ENCODE measurements around the gene HNRNPLL.
"Not testable (repeated sequence)": the region's sequence is repeated elsewhere in the genome, so short reads cannot be mapped to it uniquely, and the experiment has no call there.

The HNRNPLL gene

DNA sequence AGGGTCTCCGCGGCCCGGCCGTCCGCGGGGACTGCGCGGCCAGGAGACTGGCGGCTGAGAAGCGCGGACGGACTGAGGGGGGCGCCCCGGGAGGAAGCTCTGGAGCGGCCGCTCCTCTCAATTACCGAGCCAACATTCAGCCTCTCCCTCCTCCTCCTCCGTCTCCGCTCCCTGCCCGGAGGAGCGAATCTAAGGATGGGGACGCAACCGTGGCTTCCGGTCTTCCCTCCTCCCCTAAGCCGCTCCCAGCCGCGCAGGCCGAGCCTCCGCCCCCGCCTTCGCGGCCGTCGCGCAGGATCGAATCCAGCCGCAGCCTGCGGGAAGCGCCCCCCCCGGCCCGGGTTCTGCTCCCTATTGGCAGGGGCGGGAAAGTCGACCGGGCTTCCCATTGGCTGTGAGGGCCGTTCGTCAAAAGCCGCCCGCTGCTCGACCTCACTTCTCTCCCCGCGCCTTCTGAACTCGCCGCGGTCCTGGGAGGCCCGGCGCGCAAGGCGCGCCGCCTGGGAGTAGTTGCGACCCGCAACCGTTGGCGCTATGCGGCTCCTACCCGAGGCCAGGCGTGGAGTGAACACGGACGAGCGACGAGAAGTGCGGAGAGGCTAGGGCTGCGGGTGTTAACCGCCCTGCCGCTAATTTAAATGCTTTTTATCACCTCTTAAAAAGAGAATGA lies at the start of gene HNRNPLL:
HNRNPLL (minus strand) TSS at position 197 of the 670 bp plus-strand sequence. CDS start 302 bp downstream, outside the sequence.
- peak; percentile 94 for DNase-seq

DNA sequence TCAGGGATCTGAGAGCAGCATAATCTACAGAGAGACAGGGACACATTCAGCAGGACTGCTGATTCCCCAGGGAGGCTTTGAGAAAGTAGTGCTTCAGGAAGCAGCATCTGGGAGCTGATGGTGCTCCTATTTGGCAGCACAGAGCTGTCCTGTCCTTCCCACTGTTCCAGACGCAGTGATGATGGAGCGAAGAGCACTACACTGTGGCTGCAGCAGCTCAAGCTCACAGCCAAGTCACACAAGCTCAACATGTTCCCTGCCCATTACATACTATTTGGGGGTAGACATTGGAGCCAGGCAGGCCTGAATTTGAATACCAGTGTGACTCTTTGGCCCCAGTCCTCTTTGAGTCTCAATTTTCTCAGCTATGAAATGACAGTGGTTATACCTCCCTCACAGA lies 48.0 kb upstream of the HNRNPLL start:
- DNase-seq, result no peak

DNA sequence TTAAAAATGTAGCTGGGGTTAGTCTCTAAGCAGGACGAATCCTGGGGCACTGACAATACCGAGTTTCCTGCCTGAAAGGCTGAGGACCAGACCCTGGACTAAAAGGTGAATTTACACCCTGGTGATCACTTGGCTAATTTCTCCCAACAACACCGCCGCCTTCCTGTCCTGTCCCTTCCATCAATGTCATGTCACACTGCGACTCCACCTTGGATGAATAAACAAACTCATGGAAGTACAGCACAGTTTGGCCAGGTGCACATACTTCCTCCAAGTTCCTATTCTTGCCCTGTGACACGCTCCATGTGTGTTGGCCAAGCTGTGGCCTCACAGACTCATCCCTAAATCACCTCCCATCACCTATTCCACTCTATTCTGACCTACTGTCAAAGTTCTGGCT lies 47.3 kb upstream of the HNRNPLL start:
- no peak for DNase-seq

DNA sequence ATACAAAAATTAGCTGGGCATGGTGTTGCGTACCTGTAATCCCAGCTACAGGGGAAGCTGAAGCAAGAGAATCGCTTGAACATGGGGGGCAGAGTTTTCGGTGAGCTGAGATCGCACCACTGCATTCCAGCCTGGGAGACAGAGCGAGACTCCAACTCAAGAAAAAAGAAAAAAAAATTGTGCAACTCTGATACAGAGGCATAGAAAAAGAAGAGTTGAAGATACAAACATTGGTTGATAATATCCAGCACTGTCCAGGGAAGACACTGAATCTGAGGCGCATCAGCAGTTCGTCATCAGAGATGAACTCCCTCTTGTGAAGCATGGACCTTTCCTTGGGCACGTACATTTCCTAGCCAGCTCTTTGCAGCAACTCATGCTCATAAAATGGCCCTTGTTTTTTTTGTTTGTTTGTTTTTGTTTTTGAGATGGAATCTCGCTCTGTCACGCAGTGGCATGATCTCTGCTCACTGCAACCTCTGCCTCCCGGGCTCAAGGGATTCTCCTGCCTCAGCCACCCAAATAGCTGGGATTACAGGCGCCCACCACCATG lies 46.5 kb upstream of the HNRNPLL start:
- DNase-seq, result no peak

DNA sequence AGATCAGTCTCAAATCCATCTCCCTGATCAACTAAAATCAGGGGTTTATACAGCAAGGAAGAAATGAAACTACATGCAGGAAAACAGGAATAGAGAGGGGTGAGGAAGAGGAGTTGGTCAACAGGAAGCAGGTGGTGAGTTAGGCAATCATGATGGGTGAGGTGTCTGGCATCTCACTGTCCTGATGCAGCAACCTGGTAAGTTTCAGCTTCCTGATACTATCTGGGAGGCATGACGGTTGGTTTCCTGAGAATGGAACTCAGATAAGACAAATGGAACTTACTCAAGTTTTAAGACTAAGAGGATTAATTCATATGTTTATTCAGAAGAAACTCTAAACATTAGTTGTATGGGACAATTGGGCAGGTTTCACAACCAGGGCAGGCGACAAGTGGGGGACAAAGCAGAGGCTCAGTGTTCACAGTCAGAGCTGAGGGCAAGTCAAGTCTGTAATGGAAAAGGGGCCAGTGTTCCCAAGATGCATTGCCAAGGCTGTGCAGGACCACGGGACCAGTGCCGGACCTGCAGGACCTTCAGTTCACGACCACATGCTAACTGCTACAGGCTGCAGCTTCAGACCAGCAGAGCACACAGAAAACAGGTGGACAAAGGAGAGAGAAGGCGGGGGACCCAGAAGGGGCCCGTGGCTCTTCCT lies 45.5 kb upstream of the HNRNPLL start:
- no peak for DNase-seq

DNA sequence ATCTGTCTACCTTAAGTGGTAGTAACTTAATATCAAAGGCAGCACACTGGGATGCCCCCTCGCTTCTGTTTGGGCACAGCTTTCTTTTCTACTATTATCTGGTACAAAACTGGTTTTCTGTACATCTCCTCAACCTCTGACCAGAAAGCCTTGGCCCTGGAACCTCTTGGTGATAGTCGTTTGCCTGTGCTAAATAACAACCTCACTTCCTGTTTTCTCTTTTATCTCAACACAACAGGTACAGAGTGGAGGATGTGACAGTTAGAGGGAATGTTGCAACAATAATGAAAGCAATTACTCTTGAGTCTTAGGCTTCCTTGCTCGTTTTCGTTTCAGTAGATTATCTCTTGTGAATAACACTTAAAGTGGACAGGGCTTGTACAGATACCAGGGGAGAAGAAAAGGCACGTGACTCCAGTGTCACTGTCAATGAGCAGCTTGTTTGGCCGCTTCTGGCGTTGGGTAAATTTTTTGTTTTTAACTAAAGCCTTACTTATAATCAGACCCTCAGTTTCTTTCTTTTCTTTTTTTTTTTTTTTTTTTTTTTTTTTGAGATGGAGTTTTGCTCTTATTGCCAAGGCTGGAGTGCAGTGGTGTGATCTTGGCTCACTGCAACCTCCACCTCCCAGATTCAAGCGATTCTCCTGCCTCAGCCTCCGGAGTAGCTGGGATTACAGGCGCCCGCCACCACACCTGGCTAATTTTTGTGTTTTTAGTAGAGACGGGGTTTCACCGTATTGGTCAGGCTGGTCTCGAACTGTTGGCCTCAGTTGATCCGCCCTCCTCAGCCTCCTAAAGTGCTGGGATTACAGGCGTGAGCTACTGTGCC lies 41.2 kb upstream of the HNRNPLL start:
- not testable (repeated sequence) for DNase-seq

DNA sequence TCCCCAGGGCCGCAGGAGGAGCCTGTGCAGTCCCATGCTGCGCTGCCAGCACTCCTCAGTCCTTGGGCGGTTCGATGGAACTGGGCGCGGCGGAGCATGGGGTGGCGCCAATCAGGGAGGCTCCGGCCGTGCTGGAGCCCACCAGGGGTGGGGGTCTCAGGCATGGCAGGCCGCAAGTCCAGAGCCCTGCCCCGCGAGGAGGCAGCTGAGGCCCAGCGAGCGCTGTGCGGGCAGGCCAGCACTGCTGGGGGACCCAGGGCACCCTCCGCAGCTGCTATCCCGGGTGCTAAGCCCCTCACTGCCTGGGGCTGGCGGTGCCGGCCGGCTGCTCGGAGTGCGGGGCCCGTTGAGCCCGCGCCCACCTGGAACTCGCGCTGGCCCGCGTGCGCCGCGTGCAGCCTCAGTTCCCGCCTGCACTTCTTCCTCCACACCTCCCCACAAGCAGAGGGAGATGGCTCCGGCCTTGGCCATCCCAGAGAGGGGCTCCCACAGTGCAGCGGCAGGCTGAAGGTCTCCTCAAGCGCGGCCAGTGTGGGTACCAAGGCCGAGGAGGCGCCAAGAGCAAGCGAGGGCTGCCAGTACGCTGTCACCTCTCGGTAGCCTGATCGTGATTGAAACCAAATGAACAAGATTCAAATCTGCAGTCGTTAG lies 40.4 kb upstream of the HNRNPLL start:
- no peak for DNase-seq

DNA sequence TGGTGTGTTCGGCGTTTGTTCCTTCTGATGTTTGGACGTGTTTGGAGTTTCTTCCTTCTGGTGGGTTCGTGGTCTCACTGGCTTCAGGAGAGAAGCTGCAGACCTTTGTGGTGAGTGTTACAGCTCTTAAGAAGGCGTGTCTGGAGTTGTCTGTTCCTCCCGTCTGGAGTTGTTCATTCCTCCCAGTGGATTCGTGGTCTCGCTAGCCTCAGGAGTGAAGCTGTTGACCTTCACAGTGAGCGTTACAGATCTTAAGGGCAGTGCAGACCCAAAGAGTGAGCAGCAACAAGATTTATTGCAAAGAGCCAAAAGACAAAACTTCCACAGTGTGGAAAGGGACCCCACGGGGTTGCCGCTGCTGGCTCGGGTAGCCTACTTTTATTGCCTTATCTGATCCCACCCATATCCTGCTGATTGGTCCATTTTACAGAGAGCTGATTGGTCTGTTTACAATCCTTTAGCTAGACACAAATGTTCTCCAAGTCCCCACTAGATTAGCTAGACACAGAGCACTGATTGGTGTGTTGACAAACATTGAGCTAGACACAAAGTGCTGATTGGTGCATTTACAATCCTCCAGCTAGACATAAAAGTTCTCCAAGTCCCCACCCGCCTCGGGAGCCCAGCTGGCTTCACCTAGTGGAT lies 39.8 kb upstream of the HNRNPLL start:
- DNase-seq, result not testable (repeated sequence)

DNA sequence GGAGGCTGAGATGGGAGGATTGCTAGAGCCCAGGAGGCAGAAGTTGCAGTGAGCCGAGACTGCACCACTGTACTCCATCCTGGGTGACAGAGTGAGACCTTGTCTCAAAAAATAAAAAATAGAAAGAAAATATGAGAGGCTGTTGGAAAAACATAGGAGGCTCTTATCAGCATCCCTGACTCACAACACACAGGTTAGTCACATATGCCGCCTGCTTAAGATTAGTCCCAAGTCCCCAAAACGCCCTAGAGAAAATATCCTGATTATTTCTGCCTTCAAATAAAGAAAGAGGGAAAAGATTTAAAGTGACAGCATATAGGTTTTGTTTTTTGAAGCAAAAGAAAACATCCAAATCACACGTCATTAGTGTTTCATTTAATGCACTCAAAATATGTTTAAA lies 33.3 kb upstream of the HNRNPLL start:
- no peak for DNase-seq

DNA sequence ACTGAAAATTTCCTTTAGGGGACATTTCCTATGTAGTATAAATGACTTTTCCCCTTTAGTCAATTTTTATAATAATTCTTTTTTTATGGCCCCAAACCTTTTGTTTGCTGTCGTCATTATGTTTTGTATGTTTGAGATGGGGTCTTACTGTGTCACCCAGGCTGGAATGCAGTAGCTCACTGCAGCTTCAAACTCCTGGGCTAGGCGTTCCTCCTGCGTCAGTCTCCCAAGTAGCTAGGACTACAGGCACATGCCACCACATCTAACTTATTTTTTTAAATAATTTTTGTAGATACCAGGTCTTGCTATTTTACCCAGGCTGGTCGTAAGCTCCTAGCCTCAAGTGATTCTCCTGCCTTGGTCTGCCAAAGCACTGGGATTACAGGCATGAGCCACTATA lies 32.4 kb upstream of the HNRNPLL start:
- DNase-seq, result no peak

DNA sequence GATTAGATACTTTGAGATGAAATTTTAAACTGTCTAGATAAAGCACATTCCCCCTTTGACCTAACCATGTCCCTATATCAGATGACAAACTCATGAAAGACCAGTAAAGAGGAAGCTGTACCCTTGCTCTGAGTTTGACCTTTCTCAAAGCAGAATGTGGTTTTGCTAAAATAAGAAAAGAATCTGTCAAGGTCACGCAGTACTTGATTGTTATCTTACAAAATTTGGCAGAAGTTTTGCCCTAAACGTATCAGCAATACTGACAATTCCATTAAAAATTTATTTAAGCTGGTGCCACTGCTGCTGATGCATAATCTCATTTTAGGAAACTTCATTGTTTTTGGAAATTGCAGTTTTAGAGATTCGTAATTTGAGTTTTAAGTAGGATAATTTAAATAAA lies 32.0 kb upstream of the HNRNPLL start:
- DNase-seq, result no peak

DNA sequence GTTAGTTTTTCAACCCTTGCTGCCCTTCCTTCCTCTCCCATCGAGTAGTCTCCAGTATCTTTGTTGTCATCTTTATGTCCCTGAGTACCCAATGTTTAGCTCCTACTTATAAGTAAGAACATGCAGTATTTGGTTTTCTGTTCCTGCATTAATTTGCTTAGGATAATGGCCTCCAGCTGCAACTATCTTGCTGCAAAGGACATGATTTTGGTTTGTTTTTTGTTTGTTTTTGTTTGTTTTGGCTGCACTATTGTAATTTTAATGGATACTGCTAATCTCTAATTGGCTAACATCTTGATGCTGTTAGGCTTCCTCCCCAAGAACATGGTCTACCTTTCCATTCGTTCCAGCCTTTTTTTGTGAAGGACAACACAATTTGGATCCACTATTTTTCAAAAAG lies 31.2 kb upstream of the HNRNPLL start:
- no peak for DNase-seq

DNA sequence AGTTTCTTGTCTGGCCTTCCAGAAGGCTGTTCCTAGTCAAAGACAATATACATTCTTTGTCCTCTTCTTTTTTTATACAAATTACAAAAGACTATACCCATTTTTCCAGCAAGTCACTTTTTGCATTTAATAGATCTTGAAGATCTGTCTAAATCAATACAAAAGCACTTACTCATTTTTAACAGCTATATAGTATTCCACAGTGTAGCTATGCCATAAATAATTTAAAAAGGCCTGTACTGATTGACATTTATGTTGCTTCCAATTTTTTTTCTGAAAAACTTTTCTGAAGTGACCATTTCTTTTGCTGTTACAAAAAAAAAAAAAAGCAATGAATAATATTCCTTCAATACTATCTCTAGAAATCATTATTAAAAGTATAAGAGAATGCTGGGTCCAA lies 30.3 kb upstream of the HNRNPLL start:
- DNase-seq, result no peak

DNA sequence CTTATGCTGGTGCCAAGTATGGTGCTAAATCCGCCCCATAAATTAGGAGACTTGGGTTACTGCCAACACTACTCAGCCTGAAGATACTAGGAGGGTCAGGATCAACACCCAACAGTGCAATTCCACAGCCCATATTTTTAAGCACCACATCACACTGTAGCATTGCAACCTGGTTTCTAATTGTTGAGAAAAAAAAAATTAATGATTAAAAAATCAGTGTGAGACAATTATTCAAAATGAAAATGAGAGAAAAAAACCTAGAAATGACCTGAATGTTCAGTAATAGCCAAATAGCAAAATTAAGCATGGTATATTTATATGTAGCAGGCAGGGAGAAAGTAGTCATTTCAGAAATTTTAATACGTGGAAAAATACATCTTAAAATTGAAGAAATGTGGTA lies 29.2 kb upstream of the HNRNPLL start:
- no peak for DNase-seq

DNA sequence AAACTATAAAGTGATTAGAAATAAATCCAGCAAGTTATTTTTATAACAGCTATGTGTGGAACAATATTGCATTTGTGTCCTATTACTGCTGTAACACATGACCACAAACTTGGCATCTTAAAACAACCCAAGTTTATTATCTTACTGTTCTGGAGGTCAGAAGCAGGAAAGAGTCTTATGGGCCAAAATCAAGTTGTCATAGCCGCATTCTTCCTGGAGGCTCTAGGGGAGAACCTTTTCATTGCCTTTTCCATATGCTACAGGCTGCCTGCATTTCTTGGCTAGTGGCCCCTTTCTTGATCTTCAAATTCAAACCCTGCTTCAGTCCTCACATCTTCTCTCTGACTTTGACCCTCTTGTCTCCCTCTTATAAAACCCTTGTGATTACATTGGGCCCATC lies 27.0 kb upstream of the HNRNPLL start:
- DNase-seq, result no peak

DNA sequence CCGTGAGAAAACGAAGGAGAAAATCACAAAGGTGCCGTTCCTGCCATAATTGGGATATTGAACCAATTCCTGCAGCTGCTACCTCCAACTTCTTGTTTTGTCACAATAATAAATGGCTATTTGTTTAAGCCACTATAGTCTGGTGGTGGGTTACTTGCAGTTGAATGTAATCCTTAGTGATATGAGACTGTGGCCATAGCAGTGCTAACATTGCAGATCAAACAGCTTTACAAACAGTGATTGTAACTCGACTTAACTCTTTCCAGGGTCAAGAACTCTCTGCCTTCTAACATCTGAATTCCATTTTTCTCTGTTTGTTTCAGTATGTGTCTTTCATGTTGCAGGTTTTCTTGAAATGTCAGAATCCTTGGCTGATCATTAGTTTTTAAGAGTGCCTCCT lies 24.7 kb upstream of the HNRNPLL start:
- no peak for DNase-seq

DNA sequence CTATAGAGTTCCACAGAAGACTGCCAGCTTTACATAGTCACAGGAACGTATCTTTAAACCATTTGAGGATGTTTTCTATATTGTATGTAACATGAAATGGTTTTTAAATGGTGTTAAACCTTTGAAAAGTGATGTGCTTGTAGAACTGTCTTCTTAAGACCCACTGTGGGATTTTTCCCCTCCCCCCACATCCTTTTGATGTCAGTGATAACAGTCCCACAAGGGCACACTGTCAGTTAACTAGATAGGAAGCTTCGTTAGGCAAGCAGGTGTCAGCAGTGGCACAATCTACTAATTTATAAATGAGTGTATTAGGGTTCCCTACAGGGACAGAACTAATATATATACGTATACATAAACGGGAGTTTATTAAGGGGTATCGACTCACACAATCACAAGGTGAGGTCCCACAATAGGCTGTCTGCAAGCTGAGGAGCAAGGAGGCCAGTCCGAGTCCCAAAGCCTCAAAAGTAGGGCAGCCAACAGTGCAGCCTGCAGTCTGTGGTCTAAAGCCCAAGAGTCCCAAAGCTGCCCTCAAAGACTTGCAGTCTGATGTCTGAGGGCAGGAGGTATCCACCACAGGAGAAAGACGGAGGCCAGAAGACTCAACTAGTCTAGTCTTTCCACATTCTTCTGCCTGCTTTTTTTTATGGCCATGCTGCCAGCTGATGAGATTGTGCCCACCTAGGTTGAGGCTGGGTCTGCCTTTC lies 23.8 kb upstream of the HNRNPLL start:
- DNase-seq, result no peak

DNA sequence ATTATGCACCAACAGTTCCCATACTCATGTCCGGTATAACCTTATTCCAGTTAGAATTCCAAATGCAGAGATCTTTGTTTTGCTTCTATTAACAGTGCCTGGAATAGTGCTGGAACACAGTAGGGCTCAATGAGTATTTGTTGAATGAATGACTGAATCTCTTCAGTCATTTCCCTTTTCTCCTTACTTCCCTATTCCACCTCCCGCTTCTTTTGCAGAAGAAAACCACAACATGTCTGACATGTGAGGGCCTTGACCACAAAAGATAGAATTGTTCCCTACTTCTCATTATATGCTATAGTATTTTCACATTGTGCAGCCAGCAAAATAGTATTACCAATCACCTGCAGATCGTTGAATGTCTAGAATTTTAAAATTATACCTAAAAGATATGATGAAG lies 19.5 kb upstream of the HNRNPLL start:
- DNase-seq, result no peak

DNA sequence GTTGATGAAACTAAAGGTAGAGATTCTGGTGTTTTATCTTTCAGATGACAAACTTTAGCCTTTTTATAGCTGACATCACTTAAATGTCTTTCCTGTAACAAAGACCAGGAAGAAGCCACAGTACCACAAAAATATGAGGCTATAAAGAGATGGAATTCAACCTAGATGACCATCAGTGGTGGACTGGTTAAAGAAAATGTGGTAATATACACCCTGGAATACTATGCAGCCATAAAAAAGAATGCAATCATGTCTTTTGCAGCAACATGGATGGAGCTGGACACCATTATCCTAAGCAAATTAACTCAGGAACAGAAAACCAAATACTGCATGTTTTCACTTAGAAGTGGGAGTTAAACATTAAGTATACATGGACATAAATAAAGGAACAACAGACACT lies 18.3 kb upstream of the HNRNPLL start:
- DNase-seq, result no peak

DNA sequence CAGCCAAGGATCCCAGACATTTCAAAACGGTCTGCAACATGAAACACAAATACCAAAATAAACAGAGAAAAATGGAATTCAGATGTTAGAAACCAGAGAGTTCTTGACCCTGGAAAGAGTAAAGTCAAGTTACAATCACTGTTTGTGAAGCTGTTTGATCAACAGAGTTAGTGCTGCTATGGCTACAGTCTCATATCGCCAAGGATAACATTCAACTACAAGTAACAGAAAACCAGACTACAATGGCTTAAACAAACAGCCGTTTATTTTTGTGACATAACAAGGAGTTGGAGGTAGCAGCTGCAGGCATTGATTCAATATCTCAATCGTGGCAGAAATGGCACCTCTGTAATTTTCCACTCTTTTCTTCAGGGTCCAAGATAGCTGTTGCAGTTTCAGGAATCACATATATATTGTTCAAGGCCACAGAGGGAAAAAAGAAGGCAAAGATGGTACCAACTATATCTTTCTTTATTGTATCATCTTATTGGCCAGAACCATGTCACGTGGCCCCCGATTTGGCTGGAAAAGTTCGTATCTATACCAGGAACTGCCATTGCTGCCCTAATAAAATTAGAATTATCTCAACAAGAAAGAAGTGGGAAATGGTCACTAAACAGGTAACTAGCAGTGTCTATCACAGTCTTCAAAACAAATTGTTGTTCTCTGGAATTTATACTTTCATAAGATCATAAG lies 17.7 kb upstream of the HNRNPLL start:
- DNase-seq, result peak; percentile 41

DNA sequence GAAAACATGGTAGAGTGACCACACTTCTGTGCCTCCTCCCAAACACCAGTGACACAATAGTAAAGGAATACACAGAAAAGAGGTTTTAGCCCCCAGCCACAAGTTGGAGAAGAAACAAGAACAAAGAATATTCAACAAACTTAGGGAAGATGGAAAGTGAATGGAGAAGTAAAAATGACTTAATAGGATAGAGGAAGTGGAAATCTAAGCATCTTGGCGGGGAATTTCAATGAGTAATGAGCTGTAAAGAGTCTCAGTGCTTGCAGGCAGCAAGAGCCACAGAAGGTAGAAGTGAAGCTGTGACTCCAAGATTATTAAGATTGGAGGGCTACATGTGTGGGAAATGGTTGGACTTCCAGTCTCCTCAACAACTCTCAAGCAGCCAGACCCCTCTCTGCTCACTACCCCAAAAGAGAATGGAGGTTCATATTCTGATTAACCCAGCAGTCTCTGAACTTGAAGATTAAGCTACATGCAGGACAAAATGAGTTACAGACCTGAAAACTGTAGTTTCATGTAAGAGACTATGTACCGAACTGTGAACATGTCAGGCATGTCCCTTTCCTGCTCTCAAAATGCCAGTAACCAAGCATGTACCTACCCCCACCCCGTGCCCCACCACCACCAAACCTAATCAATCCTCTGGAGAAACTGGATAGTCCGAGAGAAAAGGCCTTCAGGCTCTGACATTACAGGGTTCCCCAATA lies 16.9 kb upstream of the HNRNPLL start:
- DNase-seq, result no peak
